KMS-11 (cell line): ENCODE measurements around the gene CNNM3.

ENCODE experiments used
- H2AFZ ChIP-seq: fragments of 200-600 bp; sonication (generic); 2 replicates; pipeline ENCODE4 v1.6.1; 2016; ENCODE audit warnings: antibody characterized with exemption, mixed run types, low read depth
- H3K27ac ChIP-seq: fragments of 200-600 bp; sonication (generic); 2 replicates; pipeline ENCODE4 v1.6.1; 2016; ENCODE audit warnings: mild to moderate bottlenecking, mixed run types
- H3K27me3 ChIP-seq: fragments of 200-600 bp; sonication (generic); 2 replicates; pipeline ENCODE4 v1.6.1; 2017; ENCODE audit warnings: mild to moderate bottlenecking, low read depth, mixed run types, moderate library complexity; ENCODE audit not compliant: insufficient read depth
- H3K36me3 ChIP-seq: fragments of 200-600 bp; sonication (generic); 2 replicates; pipeline ENCODE4 v1.6.1; 2017; ENCODE audit warnings: mild to moderate bottlenecking, mixed run types; ENCODE audit not compliant: insufficient read depth
- H3K4me1 ChIP-seq: fragments of 200-600 bp; sonication (generic); 2 replicates; pipeline ENCODE4 v1.6.1; 2016; ENCODE audit warnings: mild to moderate bottlenecking, low read depth, mixed run types; ENCODE audit not compliant: poor library complexity, severe bottlenecking
- H3K4me2 ChIP-seq: fragments of 200-600 bp; sonication (generic); 2 replicates; pipeline ENCODE4 v1.7.0; 2016; ENCODE audit warnings: mild to moderate bottlenecking, mixed run types
- H3K4me3 ChIP-seq: fragments of 200-600 bp; sonication (generic); IDR thresholded peaks from 2 replicates; pipeline ENCODE4 v1.6.1; 2017; ENCODE audit warnings: low read depth, low read length, mixed read lengths; ENCODE audit not compliant: insufficient read depth
- H3K79me2 ChIP-seq: fragments of 200-600 bp; sonication (generic); 2 replicates; pipeline ENCODE4 v1.6.1; 2016; ENCODE audit warnings: low read depth, mixed run types; ENCODE audit not compliant: insufficient read depth
- H3K9ac ChIP-seq: fragments of 200-600 bp; sonication (generic); 2 replicates; pipeline ENCODE4 v1.6.1; 2016; ENCODE audit warnings: mild to moderate bottlenecking, mixed run types
- H4K20me1 ChIP-seq: fragments of 200-600 bp; sonication (generic); 2 replicates; pipeline ENCODE4 v1.6.1; 2016; ENCODE audit warnings: mild to moderate bottlenecking, mixed run types; ENCODE audit not compliant: insufficient read depth
- TF ChIP-seq, protein P1 (sequence below): fragments of 200-600 bp; sonication (generic); conservative IDR thresholded peaks from 2 replicates; pipeline ENCODE4 v1.6.1; 2017; ENCODE audit warnings: low read depth, mild to moderate bottlenecking, antibody characterized with exemption, low read length, moderate library complexity, mixed read lengths

Gene CNNM3

DNA sequence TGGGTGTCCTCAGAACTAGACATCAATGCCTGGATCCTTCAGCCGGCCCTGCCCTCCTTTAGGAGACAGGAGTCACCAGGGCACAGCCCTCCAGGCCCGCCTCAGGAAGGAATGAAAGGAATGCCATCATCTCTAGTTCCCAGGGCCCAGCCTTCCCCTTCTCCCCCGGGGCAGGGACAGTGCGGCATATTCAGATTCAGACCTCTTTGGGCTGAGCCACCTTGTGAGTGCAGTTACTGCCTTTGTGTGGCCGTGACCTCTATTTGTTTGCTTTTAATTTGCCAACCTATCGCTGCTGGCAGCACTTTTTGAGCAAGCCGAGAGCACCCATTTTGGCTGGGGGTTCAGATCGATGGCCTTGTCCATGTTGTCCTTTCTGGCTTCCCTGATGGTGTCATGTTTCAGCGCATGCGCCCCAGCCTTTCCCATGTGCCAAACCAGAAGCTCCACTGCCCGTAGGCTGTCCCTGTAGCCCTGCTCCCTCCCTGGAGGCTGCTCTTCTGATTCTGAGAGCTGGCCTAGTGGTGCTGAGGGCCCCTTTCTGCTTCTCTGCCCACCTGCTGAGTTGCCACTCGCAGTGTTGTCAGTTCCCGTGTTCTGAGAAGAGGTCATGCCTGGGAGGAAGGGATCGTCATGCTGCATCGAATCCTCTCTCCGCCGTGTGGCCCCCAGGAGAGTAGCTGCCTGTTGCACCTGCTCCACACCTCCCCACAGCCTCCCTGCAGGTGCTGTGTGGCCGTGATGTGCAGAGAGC is 16.9 kb downstream of the CNNM3 start:
- no peak overlapping the region for H3K4me2 ChIP-seq
- no peak overlapping the region for H3K4me3 ChIP-seq
- no peak overlapping the region; the same call in 1 of the 2 replicates for H3K27ac ChIP-seq
- TF ChIP-seq, protein P1, sequence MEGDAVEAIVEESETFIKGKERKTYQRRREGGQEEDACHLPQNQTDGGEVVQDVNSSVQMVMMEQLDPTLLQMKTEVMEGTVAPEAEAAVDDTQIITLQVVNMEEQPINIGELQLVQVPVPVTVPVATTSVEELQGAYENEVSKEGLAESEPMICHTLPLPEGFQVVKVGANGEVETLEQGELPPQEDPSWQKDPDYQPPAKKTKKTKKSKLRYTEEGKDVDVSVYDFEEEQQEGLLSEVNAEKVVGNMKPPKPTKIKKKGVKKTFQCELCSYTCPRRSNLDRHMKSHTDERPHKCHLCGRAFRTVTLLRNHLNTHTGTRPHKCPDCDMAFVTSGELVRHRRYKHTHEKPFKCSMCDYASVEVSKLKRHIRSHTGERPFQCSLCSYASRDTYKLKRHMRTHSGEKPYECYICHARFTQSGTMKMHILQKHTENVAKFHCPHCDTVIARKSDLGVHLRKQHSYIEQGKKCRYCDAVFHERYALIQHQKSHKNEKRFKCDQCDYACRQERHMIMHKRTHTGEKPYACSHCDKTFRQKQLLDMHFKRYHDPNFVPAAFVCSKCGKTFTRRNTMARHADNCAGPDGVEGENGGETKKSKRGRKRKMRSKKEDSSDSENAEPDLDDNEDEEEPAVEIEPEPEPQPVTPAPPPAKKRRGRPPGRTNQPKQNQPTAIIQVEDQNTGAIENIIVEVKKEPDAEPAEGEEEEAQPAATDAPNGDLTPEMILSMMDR = no peak
- H2AFZ ChIP-seq = no peak overlapping the region
- peaks cover 15% of the 10 kb centered on the region for H3K4me1 ChIP-seq
- no peaks in the 10 kb centered on the region for H3K27me3 ChIP-seq
- H4K20me1 ChIP-seq = no peaks in the 10 kb centered on the region
- H3K79me2 ChIP-seq = no peaks in the 10 kb centered on the region
- no peak overlapping the region for H3K9ac ChIP-seq
- no peaks in the 10 kb centered on the region; the same call in 1 of the 2 replicates for H3K36me3 ChIP-seq

DNA sequence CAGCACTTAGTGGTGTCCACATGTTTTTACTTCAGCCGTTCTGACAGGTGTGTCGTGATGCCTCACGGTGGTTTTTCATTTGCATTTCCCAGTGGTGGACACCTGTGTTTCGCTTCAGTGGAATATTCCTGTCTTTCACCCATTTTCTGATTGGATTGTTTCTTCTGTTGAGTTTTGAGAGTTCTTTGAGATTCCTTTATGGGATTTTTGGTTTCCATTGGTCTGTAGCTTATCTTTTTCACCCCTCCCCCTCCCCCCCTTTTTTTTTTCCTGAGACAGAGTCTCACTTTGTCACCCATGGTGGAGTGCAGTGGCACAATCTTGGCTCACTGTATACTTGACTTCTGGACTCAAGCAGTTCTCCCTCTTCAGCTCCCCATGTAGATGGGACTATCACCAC is 19.8 kb downstream of the CNNM3 start:
- H2AFZ ChIP-seq = no peak overlapping the region
- H3K27ac ChIP-seq = no peak overlapping the region
- no peak overlapping the region for H3K9ac ChIP-seq
- no peak overlapping the region for H3K4me3 ChIP-seq
- H3K4me2 ChIP-seq = no peak overlapping the region
- H4K20me1 ChIP-seq = no peaks in the 10 kb centered on the region
- no peaks in the 10 kb centered on the region for H3K27me3 ChIP-seq
- H3K4me1 ChIP-seq = peaks cover 44% of the 10 kb centered on the region
- no peaks in the 10 kb centered on the region for H3K36me3 ChIP-seq
- no peaks in the 10 kb centered on the region for H3K79me2 ChIP-seq
- TF ChIP-seq, protein P1 = no peak

DNA sequence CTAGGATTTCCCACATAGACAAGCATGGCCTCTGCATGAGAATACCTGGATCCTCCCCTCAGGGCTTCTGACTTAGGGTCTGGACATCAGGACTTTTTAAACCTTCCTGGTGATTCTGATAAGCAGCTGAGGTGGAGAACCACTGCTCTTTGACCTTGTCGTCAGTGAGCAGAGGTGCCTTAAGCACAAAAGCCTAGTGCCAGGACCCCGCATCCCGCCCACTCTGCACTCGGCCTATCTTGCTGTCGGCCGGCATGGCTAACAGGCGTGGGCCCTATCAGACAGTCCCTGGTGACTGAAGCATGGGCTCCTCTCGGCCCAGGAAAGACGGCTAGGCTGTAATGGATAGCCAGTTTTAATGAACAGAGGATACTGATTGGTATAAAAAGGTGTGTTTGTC is 21.5 kb downstream of the CNNM3 start:
- no peak overlapping the region for H3K9ac ChIP-seq
- TF ChIP-seq, protein P1 = no peak
- H3K79me2 ChIP-seq = no peaks in the 10 kb centered on the region
- no peaks in the 10 kb centered on the region for H3K27me3 ChIP-seq
- H3K4me2 ChIP-seq = no peak overlapping the region
- H3K36me3 ChIP-seq = no peaks in the 10 kb centered on the region
- H3K4me3 ChIP-seq = no peak overlapping the region
- H3K4me1 ChIP-seq = peaks cover 45% of the 10 kb centered on the region
- H4K20me1 ChIP-seq = no peaks in the 10 kb centered on the region
- no peak overlapping the region for H3K27ac ChIP-seq
- H2AFZ ChIP-seq = no peak overlapping the region

DNA sequence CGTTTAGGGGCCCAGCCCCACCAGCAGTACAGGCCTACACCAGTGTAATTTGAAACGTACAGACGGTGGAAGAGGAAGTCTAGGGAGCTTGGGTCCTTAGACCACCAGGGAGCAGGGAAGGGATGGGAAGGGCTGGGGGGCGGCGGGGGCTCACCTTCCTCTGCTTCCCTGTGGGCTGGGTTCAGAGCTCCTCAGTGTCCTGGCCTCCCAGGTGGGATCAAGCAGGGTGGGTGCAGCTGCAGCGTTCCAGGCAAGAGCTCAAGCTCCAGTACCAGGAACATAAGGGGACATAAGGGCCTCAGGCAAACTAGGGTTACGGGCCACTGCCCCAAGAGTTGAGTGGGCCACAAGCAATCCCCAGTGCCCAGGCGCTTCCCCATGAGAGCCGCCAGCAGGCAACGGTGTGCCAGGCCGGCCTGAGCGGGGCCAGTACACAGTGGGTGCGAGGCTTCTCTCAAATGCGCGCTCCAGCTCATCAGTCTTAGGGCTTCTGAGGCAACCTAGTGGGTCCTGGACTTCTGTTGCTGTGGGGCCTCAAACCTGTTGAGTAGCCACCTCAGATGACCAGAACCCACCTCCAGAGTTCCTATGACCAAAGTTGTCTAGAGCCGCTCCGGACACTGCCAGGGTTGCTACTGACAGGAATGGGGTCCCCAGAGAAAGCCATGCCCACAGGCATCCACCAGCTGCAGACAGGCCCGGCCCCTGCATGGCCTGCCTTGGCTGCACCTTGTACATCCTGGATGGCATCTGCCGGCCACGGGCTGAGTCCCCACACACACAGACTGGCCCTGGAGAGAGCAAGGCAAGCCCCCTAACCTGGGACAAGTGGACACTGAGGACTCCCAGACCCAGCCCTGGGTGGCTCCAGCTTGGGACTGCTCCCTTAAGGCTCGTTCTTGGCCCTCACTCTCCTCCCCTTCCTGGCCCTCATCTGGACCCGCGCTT is 22.6 kb downstream of the CNNM3 start:
- H3K79me2 ChIP-seq = no peaks in the 10 kb centered on the region
- no peak overlapping the region; the same call in 1 of the 2 replicates for H3K9ac ChIP-seq
- no peaks in the 10 kb centered on the region for H3K27me3 ChIP-seq
- H4K20me1 ChIP-seq = no peaks in the 10 kb centered on the region
- H3K4me2 ChIP-seq = peak overlapping the region; percentile 37; the same call in 1 of the 2 replicates
- H3K4me3 ChIP-seq = no peak overlapping the region
- peaks cover 55% of the 10 kb centered on the region for H3K4me1 ChIP-seq
- H2AFZ ChIP-seq = no peak overlapping the region
- peak overlapping the region; percentile 55 for H3K27ac ChIP-seq
- H3K36me3 ChIP-seq = no peaks in the 10 kb centered on the region
- TF ChIP-seq, protein P1 = no peak
